ENCODE data around the gene RNF34.
A peak's percentile ranks its signal among the peaks of the same experiment; 100 is the strongest.

RNF34 gene

DNA sequence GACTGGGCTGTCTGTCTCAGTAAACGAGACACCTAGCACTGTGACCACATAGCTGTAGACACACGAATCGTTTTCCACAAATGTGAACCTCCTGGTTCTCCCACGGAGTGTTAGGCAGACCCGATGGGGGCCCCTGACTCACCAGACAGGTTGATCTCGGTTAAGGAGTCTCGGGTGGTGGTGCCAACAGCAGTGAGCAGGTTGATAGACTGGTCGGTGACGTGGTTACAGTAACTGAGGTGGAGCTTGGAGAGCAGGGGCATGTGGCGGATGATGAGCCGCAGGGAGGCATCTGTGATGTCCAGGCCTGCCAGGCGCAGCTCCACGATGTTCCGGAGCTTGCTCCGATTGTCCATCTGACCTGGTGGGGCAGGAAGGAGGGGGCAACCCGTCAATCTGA is 39.8 kb downstream of the RNF34 start:
- no peak for DNase-seq (ENCODE audit: low read depth)

GRCh38 chr12:121440768-121441167 is 40.9 kb downstream of the RNF34 start:
- no peak for DNase-seq (ENCODE audit: low read depth)

- no peak for DNase-seq (ENCODE audit: low read depth)
Measured at GRCh38 chr12:121441555-121441954, 41.6 kb downstream of the RNF34 start.

DNA sequence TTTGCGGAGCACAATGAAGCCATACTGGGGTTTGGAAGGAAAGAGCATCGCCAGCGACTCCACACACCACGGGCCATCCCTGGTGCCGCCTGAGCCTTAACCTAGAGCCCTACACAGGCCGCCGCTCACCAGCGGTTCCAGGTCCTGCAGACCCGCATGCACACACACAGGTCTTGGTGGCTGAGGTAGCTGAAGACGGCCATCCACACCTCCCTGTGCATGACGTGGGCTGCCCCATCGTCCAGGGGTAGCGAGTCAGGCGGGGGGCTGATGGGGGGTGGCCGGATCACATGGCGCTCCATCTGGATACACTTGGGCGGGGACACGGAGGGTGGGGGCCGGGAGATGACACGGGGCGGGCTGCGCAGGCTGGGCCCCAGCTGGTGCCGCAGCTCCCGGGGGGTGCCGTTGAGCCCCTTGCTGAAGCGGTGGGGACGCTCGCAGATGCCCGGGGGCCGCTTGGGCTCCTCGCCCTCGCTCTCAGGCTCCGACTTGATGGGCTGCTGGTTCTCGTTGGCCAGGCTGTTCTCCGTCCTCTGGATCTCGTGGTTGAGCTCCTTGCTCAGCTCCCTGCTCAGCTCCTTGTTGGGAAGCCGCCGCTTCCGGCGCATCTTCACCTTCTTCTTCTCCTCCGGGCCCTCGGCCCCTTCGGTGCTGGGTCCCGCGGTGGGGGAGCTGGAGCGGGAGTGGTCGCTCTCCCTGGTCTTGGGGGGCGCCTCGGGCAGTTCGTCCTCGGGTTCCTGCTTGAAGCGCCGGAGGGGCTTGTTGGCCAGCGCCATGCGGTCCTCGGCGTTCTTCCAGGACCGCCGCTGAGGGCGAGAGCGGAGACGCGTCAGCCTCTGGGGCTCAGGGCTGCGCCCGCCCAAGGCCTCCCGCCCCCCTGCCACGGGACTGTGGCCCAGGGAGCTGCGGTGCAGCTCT is 42.4 kb downstream of the RNF34 start:
- DNase-seq (ENCODE audit: low read depth) = no peak

GRCh38 chr12:121443193-121443870 is 43.4 kb downstream of the RNF34 start:
- DNase-seq (ENCODE audit: low read depth) = peak; percentile 56

DNA sequence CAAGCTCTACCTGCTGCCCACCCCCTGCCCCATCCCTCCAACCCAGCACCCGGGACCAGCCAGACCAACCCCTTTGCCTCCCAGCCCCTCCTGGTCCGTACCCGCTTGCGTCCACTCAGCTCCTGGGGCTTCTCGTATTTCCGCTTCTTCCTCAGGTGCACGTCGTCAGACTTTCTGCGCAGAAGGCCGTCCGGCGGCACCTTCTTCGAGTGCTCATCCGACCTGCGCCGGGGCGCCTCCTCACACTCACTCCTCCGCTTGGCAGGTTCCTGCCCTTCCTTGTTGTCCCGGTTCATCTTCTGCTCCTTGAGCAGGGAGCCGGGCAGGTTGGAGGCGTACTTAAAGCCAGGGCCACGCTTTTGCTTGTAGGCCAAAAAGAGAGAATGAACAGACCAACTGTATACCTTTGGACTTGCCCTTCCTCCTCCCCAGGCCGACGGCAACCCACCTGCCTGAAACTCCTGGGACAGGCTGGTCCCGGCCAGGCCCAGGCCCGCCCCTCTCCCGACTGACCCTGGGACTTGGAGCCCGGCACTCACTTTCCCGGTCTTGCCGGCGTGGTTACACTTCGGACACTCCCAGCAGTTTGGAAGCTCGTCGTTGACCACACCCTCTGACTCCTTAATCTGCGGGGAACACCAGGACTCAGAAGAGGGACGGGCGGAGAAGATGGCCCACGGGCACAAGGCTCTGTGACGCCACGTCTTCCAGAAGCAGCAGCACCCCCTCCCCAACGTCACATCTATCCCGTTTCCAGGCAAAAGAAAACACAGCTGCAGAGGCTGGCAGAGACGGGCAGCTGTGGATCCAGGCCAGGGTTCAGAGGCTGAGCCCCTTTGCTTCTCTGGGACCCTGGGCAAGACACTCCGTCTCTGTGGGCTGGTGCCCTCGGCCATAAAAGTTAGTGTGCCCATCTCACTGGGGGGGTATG is 44.3 kb downstream of the RNF34 start:
- no peak for DNase-seq (ENCODE audit: low read depth)

DNA sequence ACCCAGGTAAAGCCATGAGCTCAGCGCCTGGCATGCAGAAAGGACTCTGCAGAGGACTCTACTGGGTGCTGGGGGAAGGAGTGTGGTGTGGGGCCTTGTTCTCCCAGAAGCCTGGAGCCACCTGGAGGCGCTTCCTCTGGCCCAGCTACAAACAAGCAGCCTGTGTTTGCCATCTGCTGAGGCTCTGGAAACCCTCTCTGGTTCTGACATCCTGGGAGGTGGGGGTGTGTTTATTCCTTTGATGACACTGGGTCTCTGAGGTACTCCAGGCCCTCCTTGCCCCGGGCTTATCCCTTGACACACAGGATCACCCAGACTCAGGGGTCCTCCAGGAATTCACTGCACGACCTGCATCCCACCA is 44.9 kb downstream of the RNF34 start:
- DNase-seq (ENCODE audit: low read depth) = no peak

GRCh38 chr12:121446750-121447149 is 46.8 kb downstream of the RNF34 start:
- no peak for DNase-seq (ENCODE audit: low read depth)

- no peak for DNase-seq (ENCODE audit: low read depth)
Measured at GRCh38 chr12:121448771-121449315, 48.9 kb downstream of the RNF34 start.

GRCh38 chr12:121451961-121452339 is 52.0 kb downstream of the RNF34 start:
- DNase-seq (ENCODE audit: low read depth) = no peak

GRCh38 chr12:121452340-121452984 is 52.5 kb downstream of the RNF34 start:
- no peak for DNase-seq (ENCODE audit: low read depth)

- DNase-seq (ENCODE audit: low read depth) = no peak
Measured at GRCh38 chr12:121452985-121453360, 53.1 kb downstream of the RNF34 start.

DNA sequence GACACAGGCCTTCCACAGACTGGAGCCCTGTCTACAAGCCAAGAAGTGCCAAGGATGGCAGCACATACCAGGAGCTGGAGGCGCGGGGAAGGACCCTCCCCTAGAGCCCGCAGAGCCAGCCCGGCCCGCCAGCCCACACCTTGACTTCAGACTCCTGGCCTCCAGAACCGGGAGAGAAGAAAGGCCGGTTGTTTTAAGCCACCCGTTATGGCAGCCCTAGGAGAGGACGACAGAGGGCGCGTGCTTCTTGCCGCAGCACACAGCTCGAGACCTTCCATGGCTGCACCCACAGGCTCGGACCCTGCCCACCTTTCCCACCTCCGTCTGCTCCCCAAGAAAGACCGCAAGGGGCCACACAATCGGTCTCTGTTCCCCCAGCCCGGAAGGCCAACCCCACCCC is 53.7 kb downstream of the RNF34 start:
- no peak for DNase-seq (ENCODE audit: low read depth)

- no peak for DNase-seq (ENCODE audit: low read depth)
Measured at GRCh38 chr12:121454921-121455320, 55.0 kb downstream of the RNF34 start.

DNA sequence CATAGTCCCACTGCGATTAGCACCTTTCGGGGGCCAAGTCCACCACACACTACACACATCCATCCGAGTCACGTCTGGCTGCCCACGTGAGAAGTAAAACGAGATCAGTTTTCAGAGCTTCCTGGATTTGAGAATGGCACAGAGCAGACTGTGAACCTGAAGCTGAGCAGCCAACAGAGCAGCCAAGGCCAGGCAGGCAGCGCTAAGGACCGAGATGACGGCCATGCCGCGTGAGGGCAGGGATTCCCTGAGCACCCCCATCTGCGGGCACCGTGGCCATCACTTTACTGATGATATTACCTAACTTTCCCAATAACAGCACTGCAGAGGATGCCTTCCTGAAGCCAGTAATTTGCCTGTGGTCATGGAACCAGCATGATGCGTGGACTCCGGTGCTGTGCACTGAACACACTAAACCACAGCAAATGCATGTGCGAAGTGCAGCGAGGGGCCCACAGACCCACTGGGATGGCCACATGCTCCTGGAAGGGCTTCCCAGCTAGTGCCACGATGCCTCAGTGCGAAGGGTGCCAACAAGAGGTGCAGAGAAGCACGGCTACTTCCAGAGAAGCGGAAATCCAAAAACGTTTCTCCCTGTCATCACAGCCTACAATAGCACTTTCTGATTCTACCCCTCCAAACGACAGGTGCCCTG is 56.0 kb downstream of the RNF34 start:
- no peak for DNase-seq (ENCODE audit: low read depth)

- no peak for DNase-seq (ENCODE audit: low read depth)
Measured at GRCh38 chr12:121456551-121456950, 56.6 kb downstream of the RNF34 start.

DNA sequence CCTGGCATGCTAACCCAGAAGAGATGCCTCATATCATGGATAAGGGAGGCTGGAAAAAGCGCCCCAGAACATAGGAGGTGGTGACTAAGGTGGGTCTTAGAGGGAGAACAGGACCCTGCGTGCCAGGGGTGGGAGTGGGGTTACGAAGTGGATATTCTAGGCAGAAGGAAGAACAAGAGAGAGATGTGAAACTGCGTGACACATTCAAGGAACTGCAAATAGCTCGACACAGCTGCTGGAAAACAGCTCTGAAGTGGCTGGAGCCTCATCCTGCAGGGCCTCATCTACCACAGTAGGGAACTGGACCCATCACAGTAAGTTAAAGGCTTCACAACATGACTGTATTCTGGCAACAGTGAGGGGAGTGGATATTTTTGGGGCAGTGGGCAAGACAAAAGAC is 61.1 kb downstream of the RNF34 start:
- no peak for DNase-seq (ENCODE audit: low read depth)

DNA sequence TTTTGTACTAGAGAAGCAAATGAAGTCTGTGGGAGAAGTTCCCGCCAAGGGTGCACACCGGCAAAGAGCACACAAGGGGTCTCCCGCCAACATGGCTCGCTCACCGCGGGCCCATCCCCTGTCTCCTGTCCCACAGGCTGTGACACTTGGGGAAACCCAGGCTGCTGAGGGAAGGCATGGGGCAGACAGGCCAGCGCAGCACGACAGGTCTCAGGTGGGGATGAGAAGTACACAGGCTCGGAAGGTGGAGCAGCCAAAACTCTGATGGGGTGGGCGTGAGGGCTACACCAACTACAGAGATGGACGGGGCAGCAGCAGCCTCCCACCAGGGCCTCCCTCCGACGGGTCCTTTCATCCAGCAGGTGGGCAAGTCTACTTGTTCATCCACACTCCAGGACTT is 64.4 kb downstream of the RNF34 start:
- no peak for DNase-seq (ENCODE audit: low read depth)

- peak; percentile 33 for DNase-seq (ENCODE audit: low read depth)
Measured at GRCh38 chr12:121465921-121466793, 66.2 kb downstream of the RNF34 start.

All from stimulated activated CD8-positive, alpha-beta memory T cell treated with anti-CD3 and anti-CD28 coated beads, Interleukin-4, amount 100 ng/mL, for 24 hours (primary cell).